IMR-90 (cell line): ENCODE measurements around the gene TRIM49D2.
"Not testable (repeated sequence)": the region's sequence is repeated elsewhere in the genome, so short reads cannot be mapped to it uniquely, and the experiment has no call there.

Experiments used
- BHLHE40 ChIP-seq: fragments of 150-350 bp; IDR thresholded peaks from 2 replicates; pipeline ENCODE4 v1.6.1; 2016; ENCODE audit warnings: mild to moderate bottlenecking, low read depth, low read length
- CEBPB ChIP-seq: IDR thresholded peaks from 2 replicates; pipeline ENCODE4 v1.6.1; 2012; ENCODE audit warnings: low read depth, low read length, improper control_type of control experiment
- FOS ChIP-seq: fragments of 150-350 bp; IDR thresholded peaks from 2 replicates; pipeline ENCODE4 v1.6.1; 2016; ENCODE audit warnings: low read depth, low read length
- MAFK ChIP-seq: IDR thresholded peaks from 2 replicates; pipeline ENCODE4 v1.6.1; 2012; ENCODE audit warnings: low read depth, low read length, improper control_type of control experiment
- MXI1 ChIP-seq: IDR thresholded peaks from 2 replicates; pipeline ENCODE4 v1.6.1; 2012; ENCODE audit warnings: low read depth, mild to moderate bottlenecking, low read length, moderate library complexity, borderline replicate concordance
- NFE2L2 ChIP-seq: fragments of 150-350 bp; IDR thresholded peaks from 2 replicates; pipeline ENCODE4 v1.6.1; 2016; ENCODE audit warnings: low read depth, mild to moderate bottlenecking, low read length
- POLR2A ChIP-seq: IDR thresholded peaks from 2 replicates; pipeline ENCODE4 v1.6.1; 2012; ENCODE audit warnings: mild to moderate bottlenecking, low read depth, low read length
- RAD21 ChIP-seq: IDR thresholded peaks from 2 replicates; pipeline ENCODE4 v1.6.1; 2012; ENCODE audit warnings: low read length, improper control_type of control experiment
- RCOR1 ChIP-seq: IDR thresholded peaks from 2 replicates; pipeline ENCODE4 v1.6.1; 2012; ENCODE audit warnings: mild to moderate bottlenecking, low read length, improper control_type of control experiment; ENCODE audit not compliant: insufficient replicate concordance
- RFX5 ChIP-seq: IDR thresholded peaks from 2 replicates; pipeline ENCODE4 v1.8.0; 2012; ENCODE audit warnings: low read depth, mild to moderate bottlenecking, low read length, moderate library complexity
- SMC3 ChIP-seq: fragments of 150-350 bp; IDR thresholded peaks from 2 replicates; pipeline ENCODE4 v1.6.1; 2016; ENCODE audit warnings: low read depth, mild to moderate bottlenecking, antibody characterized with exemption, low read length, moderate library complexity
- TF ChIP-seq, protein P1 (sequence below): conservative IDR thresholded peaks from 2 replicates; pipeline ENCODE4 v1.5.1; 2012; ENCODE audit warnings: mild to moderate bottlenecking, low read depth, low read length, improper control_type of control experiment
- TF ChIP-seq, protein P2 (sequence below): fragments of 150-350 bp; IDR thresholded peaks from 2 replicates; pipeline ENCODE4 v1.6.1; 2017; ENCODE audit warnings: mild to moderate bottlenecking, antibody characterized with exemption, low read length, low read depth
- TF ChIP-seq, protein P3 (sequence below): fragments of 150-350 bp; IDR thresholded peaks from 2 replicates; pipeline ENCODE4 v1.6.1; 2016; ENCODE audit warnings: low read depth, mild to moderate bottlenecking, low read length, moderate library complexity, borderline replicate concordance

DNA sequence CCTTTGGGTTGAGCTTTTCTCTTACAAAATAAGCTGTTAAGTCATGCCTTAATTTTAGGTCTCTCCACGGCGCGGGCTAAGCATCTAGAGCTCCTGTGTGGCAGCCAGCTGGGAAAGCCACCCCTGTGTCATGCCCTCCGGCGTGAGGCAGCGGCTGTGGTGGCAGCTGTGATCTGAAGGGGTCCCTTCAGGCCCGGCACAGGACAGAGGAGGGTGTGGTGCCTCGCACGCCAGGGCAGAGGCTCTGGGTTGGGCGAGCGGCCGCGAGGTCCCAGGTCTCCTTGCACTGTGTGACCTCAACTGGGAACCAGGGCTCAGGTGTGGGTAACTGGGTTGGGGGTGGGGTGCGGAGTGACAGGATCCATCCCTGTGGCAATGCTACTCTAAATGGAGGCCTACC, 23.1 kb upstream of the TRIM49D2 start:
- TF ChIP-seq POLR2A, BHLHE40, SMC3, NFE2L2, CEBPB, FOS, MXI1, RCOR1, RFX5, MAFK, RAD21: not testable (repeated sequence)
- TF ChIP-seq, protein P1, sequence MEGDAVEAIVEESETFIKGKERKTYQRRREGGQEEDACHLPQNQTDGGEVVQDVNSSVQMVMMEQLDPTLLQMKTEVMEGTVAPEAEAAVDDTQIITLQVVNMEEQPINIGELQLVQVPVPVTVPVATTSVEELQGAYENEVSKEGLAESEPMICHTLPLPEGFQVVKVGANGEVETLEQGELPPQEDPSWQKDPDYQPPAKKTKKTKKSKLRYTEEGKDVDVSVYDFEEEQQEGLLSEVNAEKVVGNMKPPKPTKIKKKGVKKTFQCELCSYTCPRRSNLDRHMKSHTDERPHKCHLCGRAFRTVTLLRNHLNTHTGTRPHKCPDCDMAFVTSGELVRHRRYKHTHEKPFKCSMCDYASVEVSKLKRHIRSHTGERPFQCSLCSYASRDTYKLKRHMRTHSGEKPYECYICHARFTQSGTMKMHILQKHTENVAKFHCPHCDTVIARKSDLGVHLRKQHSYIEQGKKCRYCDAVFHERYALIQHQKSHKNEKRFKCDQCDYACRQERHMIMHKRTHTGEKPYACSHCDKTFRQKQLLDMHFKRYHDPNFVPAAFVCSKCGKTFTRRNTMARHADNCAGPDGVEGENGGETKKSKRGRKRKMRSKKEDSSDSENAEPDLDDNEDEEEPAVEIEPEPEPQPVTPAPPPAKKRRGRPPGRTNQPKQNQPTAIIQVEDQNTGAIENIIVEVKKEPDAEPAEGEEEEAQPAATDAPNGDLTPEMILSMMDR, result not testable (repeated sequence)
- TF ChIP-seq, protein P2, sequence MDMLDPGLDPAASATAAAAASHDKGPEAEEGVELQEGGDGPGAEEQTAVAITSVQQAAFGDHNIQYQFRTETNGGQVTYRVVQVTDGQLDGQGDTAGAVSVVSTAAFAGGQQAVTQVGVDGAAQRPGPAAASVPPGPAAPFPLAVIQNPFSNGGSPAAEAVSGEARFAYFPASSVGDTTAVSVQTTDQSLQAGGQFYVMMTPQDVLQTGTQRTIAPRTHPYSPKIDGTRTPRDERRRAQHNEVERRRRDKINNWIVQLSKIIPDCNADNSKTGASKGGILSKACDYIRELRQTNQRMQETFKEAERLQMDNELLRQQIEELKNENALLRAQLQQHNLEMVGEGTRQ, result not testable (repeated sequence)
- TF ChIP-seq, protein P3, sequence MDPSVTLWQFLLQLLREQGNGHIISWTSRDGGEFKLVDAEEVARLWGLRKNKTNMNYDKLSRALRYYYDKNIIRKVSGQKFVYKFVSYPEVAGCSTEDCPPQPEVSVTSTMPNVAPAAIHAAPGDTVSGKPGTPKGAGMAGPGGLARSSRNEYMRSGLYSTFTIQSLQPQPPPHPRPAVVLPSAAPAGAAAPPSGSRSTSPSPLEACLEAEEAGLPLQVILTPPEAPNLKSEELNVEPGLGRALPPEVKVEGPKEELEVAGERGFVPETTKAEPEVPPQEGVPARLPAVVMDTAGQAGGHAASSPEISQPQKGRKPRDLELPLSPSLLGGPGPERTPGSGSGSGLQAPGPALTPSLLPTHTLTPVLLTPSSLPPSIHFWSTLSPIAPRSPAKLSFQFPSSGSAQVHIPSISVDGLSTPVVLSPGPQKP, result not testable (repeated sequence)
